Activated T-cell treated with anti-CD3 and anti-CD28 coated beads for 1 hour (primary cell): ENCODE data around the gene DNMT3L.
"Not testable (repeated sequence)": the region's sequence is repeated elsewhere in the genome, so short reads cannot be mapped to it uniquely, and the experiment has no call there.

Experiments used
- DNase-seq: peaks from one replicate; pipeline ENCODE4 v3.0.0-alpha.2; 2020; ENCODE audit warnings: low read depth

DNMT3L gene

GRCh38 chr21:44249204-44250037, 12.3 kb downstream of the DNMT3L start:
- not testable (repeated sequence) for DNase-seq

DNA sequence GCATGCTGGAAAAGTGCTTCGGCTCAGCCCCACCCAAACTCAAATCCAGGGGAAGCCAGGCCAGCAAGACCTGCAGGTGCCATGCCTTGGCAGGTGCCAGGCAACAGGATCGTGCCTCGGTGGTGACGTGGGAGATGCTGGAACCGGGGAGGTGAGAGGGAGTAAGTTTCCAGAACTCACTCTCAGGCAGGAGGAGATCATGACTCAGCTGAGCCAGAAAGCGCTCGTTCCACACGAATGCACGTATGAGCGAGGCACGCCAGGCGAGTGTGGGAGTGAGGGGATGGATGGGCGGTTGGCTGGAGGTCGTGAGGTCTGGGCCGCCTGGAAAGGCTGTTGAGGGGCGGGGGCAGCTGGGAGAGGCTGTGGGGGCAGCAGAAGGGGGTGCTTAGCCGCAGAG, 13.8 kb downstream of the DNMT3L start:
- not testable (repeated sequence) for DNase-seq

DNA sequence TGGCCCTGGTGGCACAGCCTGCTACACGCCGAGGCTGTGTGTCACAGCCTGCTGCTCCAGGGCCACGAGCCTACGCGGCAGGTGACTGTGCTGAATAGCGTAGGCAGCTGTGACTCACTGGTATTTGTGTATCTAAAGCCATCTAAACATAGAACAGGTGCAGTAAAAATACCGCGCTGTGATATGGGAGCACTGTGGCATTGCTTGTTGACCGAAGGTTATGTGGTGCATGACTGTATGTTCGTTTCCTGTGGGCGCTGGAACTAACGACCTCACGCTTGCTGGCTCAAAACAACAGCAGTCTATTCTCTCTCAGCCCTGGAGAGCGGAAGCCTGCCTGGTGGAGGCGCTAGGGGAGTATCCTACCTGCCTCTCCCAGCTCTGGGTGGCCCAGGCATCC, 17.7 kb downstream of the DNMT3L start:
- DNase-seq: not testable (repeated sequence)

DNA sequence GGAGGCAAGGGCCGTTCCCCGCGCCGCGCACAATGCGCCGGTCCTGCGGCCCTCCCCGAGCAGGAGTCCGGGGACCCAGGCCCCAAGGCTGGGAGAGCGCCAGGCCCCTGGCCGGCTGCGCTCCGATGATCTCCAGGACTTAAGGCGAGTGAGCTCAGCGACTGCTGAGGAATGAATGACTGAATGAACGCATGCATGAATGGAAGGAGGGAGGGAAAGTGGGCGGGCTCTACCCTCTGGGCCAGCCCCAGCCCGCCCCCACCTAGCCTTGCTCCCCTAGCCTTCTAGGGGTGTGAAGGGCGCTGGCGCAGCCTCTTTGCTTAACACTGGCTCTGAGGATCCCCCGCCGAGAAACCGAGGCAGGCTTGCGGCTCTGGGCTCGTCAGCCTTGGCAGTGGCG, 20.4 kb downstream of the DNMT3L start:
- not testable (repeated sequence) for DNase-seq

DNA sequence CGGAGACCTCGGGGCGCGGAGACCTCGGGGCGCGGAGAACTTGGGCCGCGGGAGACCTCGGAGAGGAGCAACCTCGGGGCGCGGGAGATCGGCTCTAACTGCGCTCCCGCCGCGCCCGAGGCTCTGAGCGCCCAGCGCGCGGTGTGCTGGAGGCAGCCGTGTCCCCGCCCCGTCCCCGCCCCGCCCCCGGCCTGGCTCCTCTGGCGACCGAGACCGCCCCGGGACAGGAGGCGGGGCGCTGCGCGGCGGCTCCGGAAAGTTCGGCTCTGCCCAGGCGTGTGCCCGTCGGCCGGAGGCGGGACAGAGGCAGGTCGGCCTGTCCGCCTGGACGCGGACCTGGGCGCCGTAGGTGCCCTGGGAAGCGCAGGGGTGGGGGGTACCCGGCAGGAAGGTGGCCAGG, 20.9 kb downstream of the DNMT3L start, which contains the start of gene ICOSLG:
Gene ICOSLG (minus strand): TSS at position 102 of the 400 bp plus-strand sequence. CDS start 126 bp downstream, outside the sequence.
- DNase-seq: not testable (repeated sequence)

GRCh38 chr21:44240353-44240752, 21.3 kb downstream of the DNMT3L start:
- DNase-seq: not testable (repeated sequence)

- not testable (repeated sequence) for DNase-seq
Measured at GRCh38 chr21:44229561-44229960, 32.1 kb downstream of the DNMT3L start.

DNA sequence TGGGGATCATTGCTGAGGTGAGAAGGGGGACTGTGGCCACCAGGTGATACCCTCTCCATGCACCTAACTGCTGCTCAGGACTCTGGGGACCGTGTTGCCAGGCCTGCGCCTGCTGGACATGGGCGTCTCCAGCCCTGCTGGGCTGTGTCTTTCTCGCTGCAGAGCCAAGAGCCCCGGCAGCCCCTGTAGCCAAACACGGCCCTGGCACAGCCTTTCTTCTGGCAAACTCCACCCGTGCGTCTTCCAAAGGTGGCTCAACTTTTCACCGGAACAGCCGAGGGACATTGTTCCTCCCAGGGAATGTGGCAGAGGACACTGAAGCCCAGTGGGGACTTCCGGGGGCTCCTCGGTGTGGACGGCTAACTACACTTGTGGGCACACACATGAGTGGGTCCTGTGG, 33.6 kb downstream of the DNMT3L start:
- not testable (repeated sequence) for DNase-seq

GRCh38 chr21:44227614-44228013, 34.1 kb downstream of the DNMT3L start:
- DNase-seq: not testable (repeated sequence)

- not testable (repeated sequence) for DNase-seq
Measured at GRCh38 chr21:44225605-44226004, 36.1 kb downstream of the DNMT3L start.

DNA sequence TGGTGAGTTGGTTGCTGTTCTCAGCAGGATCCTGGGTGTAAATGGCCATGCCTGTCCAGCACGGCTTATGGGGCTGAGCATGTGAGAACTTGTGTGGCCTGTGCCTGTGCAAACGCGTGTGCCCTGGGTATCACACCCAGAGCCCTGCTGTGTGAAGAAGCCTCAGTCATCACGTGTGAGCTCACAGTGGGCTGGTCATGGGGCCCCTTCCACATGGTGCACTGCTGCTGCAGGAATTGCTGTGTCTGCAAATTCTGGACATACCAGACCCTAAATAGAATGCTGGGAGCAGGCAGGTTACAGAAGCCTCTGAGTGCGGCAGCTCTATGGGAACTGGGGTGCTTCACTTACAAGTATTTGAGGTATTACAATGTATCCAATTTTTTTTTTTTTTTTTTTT, 38.4 kb downstream of the DNMT3L start:
- not testable (repeated sequence) for DNase-seq

GRCh38 chr21:44220674-44221073, 41.0 kb downstream of the DNMT3L start:
- DNase-seq: not testable (repeated sequence)

DNA sequence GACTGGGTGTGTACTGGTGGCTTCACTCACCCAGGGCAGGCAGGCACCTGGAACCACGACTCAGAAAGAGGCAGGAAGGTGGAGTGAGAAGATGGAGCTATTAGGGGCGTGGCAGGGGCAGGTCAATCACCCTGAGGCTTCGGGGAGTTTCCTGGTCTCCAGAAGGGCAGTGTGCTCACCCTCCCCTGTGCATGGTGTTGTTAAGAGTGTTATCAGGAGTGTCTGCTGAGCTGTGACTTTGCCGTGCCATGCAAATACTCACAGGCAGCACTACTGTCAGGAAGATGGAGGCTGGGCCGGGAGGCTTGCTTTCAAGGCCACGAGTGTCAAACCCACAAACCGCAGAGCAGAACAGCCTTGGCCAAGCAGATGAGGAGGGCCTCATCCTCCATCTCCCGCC, 43.2 kb downstream of the DNMT3L start:
- DNase-seq: not testable (repeated sequence)

DNA sequence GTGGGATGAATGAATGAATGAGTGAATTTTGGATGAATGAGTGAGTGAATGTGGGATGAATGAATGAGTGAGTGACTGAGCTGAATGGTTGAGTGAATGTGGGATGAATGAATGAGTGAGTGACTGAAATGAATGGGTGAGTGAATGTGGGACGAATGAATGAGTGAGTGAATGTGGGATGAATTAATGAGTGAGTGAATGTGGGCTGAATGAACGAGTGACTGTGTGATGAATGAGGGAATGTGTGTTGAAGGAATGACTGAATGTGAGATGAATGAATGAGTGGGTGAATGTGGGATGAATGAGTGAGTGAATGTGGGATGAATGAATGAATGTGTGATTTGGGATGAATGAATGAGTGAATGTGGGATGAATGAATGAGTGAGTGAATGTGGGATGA, 49.7 kb downstream of the DNMT3L start:
- DNase-seq: not testable (repeated sequence)

GRCh38 chr21:44211574-44211973, 50.1 kb downstream of the DNMT3L start:
- not testable (repeated sequence) for DNase-seq

- DNase-seq: not testable (repeated sequence)
Measured at GRCh38 chr21:44207860-44208646, 53.6 kb downstream of the DNMT3L start.

DNA sequence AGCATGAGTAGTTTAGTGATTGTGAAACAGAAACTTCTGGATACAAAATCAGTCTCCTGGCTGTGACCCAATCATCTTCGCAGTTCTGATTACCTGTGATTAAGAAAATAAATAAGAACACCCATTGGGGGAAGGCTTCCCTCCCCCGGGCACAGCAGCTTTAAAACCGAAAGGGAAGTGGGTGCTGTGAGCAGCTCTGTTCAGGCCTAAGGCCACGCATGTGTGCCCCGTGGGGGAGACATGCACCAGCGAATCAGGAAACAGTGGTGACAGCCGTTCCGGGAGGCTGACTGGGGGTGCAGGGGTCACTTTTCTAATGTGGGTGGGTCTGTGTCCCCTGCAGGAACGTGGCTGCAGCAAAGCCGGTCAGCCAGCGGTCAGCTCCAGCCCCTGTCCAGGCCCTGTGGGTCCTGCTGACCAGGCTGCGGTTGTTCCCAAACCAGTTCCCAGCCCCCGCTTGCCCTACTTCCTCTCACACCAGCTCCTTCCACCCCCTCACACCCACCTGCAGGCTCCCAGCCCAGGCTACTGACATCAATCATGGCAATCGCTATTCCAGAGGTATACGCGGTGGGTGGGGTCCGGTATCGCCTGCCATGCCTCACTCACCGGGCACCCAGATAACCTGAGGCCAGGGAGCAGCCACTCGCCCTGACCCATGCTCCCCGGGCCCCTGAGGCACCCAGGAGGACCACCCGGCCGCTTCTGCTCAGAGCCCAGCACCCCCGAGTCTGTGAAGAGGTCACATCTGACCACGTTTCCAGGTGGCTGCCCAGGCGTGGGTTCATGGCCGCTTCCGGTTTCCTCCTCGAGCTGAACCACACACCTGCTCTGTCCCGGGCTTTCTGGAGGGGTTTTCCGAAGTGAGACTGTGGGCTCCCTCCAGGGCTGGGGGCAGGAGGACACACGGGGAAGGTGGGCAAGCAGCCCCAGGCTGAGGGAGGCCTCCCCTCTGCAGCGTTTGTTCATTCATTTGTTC, 54.7 kb downstream of the DNMT3L start:
- not testable (repeated sequence) for DNase-seq

- DNase-seq: not testable (repeated sequence)
Measured at GRCh38 chr21:44206187-44206586, 55.5 kb downstream of the DNMT3L start.

DNA sequence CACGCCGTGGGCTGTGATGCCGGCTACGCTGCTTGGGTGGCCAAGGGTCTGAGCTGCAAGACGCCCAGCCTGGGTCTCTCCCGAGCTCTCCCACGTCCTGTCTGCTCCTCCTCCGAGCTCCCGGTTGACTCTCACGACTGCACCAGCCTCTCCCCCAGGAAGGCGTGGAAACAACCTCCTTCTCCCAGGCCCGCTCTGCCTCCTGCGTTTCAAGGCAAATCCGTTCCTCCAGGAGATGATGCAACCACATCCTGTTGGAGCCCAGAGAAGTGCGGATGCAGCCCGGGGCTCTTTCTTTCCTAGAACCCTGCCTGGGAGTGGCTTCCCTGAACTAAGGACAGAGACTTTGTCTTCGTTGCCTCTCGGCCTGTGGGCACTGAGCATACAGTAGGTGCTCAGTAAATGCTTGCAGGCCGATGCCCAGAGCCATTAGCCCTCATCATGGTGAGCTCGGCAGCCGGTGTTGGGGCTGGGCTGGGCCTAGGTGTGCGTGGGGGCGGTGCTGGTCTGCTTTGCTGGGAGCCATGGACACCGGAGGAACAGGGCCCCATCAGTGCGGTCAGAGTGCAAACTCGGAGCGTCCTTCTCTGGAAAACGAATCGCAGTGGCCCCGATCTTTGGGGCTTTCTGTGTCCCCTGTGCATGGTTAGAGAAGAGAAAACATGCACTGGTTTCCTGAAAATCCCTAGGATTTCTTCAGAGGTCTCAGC, 59.0 kb downstream of the DNMT3L start:
- not testable (repeated sequence) for DNase-seq

DNA sequence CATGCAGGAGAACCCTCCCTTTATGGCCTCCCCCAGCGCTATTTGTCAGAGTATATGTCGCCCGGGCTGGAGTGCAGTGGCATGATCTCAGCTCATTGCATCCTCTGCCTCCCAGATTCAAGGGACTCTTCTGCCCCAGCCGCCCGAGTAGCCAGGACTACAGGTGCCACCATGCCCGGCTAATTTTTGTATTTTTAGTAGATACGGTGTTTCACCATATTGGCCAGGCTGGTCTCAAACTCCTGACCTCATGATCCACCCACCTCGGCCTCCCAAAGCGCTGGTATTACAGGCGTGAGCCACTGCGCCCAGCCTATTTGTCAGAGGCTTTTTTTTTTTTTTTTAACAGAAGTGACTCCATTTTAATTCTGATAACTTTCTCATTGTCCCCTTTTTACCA, 61.7 kb downstream of the DNMT3L start:
- DNase-seq: not testable (repeated sequence)

DNA sequence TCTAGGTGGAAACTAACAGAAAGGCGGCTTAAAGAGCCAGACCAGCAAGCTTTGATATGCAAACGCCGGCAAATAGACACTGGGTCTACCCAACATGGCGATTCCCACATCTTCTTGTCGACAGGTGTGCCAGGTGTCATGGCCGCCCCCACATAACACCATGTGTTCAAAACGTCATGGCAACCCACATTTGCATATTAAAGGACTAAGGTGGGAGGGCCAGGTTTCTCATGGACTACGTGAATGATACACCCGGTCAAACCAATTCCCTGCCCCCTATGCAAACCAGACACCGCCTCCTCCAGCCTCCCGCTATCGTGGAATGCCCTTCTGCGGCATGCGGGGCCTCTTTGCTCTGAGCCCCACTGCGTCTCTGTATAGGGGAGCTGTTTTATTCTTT, 62.2 kb downstream of the DNMT3L start:
- DNase-seq: no peak
